HCT116 (cell line): Measurements from ENCODE around the gene ENOX1. TPM values are rescaled to one million over a fixed set of nuclear protein-coding genes. Genes with fewer than 3 reads are reported as not detected.

Source experiments
- ATAC-seq: fragments of 200-7000 bp; cut with Tn5 transposase; 2 replicates; pipeline ENCODE4 v1.9.1; 2020; ENCODE audit warnings: mild to moderate bottlenecking, moderate library complexity
- BruUV-seq: library from RNA; stranded (reverse); fragments of 400-500 nt; replicated peaks from 2 replicates; lab custom pipeline; 2021; lab: Mats Ljungman, UMichigan
- CTCF ChIA-PET: fragments of 300-600 bp; sonication (Branson Sonifier 250); formaldehyde crosslinking; loops from one replicate; lab custom pipeline; 2021; ENCODE audit warnings: antibody characterized with exemption; lab: Charles Lee
- POLR2A ChIA-PET: fragments of 300-600, 350-600 bp; sonication (Branson Sonifier 250); formaldehyde crosslinking; loops from one replicate; lab custom pipeline; 2021; ENCODE audit warnings: antibody characterized with exemption; lab: Charles Lee
- RAD21 ChIA-PET, 2 experiments: fragments of 300-600 bp; sonication (Branson Sonifier 250); formaldehyde crosslinking; loops; one replicate each; lab custom pipeline; 2023; ENCODE audit warnings: low total read pairs in 2 of 2; ENCODE audit not compliant: uncharacterized antibody in 2 of 2, unreplicated experiment in 2 of 2, low non-redundant PET in 1 of 2; lab: Charles Lee
- DNase-seq: peaks from one replicate; pipeline ENCODE4 v3.0.0-alpha.2; 2010; ENCODE audit warnings: low read depth, low spot score
- H2AFZ ChIP-seq: fragments of 200-600 bp; shearing (Covaris generic), sonication (generic); 2 replicates; pipeline ENCODE4 v1.6.1; 2017; ENCODE audit warnings: low read depth, mixed run types, mixed read lengths, antibody characterized with exemption, low read length; ENCODE audit not compliant: poor library complexity, severe bottlenecking
- H3K27ac ChIP-seq: 2 replicates; pipeline ENCODE4 v1.5.1; 2012; ENCODE audit warnings: low read depth, low read length
- H3K27me3 ChIP-seq: fragments of 200-600 bp; sonication (generic); 2 replicates; pipeline ENCODE4 v1.6.1; 2016; ENCODE audit warnings: mixed run types, low read length, mixed read lengths; ENCODE audit not compliant: insufficient read depth
- H3K36me3 ChIP-seq, 2 experiments: fragments of 200-500 bp in 1 of 2; fragments of 200-600 bp in 1 of 2; sonication (Bioruptor generic) in 1 of 2; sonication (generic) in 1 of 2; 2 replicates each; pipeline versions ENCODE4 v1.5.1 to v1.6.1; 2014 to 2016; ENCODE audit warnings: low read length in 2 of 2, inconsistent platforms in 1 of 2, mixed read lengths in 1 of 2, mixed run types in 1 of 2; ENCODE audit not compliant: insufficient read depth in 2 of 2, control insufficient read depth in 1 of 2
- H3K4me1 ChIP-seq, 2 experiments: fragments of 200-600 bp in 1 of 2; sonication (generic) in 1 of 2; 2 replicates each; pipeline versions ENCODE4 v1.5.1 to v1.6.1; 2012 to 2017; ENCODE audit warnings: low read length in 2 of 2, inconsistent platforms in 1 of 2, mild to moderate bottlenecking in 1 of 2, mixed read lengths in 1 of 2, mixed run types in 1 of 2, moderate library complexity in 1 of 2; ENCODE audit not compliant: insufficient read depth in 2 of 2, control insufficient read depth in 1 of 2
- H3K4me2 ChIP-seq: fragments of 200-600 bp; sonication (generic); 2 replicates; pipeline ENCODE4 v1.6.1; 2017; ENCODE audit warnings: mixed run types, low read length, mixed read lengths
- H3K4me3 ChIP-seq, 2 experiments: fragments of 200-600 bp in 1 of 2; sonication (generic) in 1 of 2; replicated peaks in 1 of 2; 2 replicates each; pipeline ENCODE4 v1.5.1; 2011 to 2016; ENCODE audit warnings: low read length in 2 of 2, control low read depth in 1 of 2, low read depth in 1 of 2, mild to moderate bottlenecking in 1 of 2, mixed read lengths in 1 of 2, mixed run types in 1 of 2
- H3K79me2 ChIP-seq: fragments of 200-600 bp; sonication (generic); 2 replicates; pipeline ENCODE4 v1.6.1; 2017; ENCODE audit warnings: mild to moderate bottlenecking, mixed run types, low read length, moderate library complexity, mixed read lengths; ENCODE audit not compliant: insufficient read depth
- H3K9ac ChIP-seq: fragments of 200-600 bp; sonication (generic); 2 replicates; pipeline ENCODE4 v1.6.1; 2016; ENCODE audit warnings: low read length, mixed read lengths
- H3K9me2 ChIP-seq: fragments of 200-600 bp; sonication (generic), shearing (Covaris generic); 2 replicates; pipeline ENCODE4 v1.6.1; 2017; ENCODE audit warnings: mixed run types, mild to moderate bottlenecking, moderate library complexity; ENCODE audit not compliant: insufficient read depth
- H3K9me3 ChIP-seq, 2 experiments: fragments of 200-500 bp in 1 of 2; fragments of 200-600 bp in 1 of 2; sonication (Bioruptor generic) in 1 of 2; sonication (generic) in 1 of 2; 2 replicates each; pipeline ENCODE4 v1.6.1; 2014 to 2017; ENCODE audit warnings: low read length in 2 of 2, mixed read lengths in 2 of 2, inconsistent platforms in 1 of 2, low read depth in 1 of 2, mild to moderate bottlenecking in 1 of 2, mixed run types in 1 of 2, moderate library complexity in 1 of 2; ENCODE audit not compliant: control insufficient read depth in 1 of 2, insufficient read depth in 1 of 2
- H4K20me1 ChIP-seq: fragments of 200-600 bp; sonication (generic), shearing (Covaris generic); 2 replicates; pipeline ENCODE4 v1.6.1; 2017; ENCODE audit warnings: mixed run types, mild to moderate bottlenecking, moderate library complexity; ENCODE audit not compliant: insufficient read depth
- CEBPB ChIP-seq: IDR thresholded peaks from 2 replicates; pipeline ENCODE4 v1.6.1; 2012; ENCODE audit warnings: low read depth
- EGR1 ChIP-seq: IDR thresholded peaks from 2 replicates; pipeline ENCODE4 v1.6.1; 2012; ENCODE audit warnings: low read depth
- ELF1 ChIP-seq: IDR thresholded peaks from 2 replicates; pipeline ENCODE4 v1.6.1; 2012; ENCODE audit warnings: low read depth, borderline replicate concordance
- EZH2phosphoT487 ChIP-seq: fragments of 200-600 bp; IDR thresholded peaks from 2 replicates; pipeline ENCODE4 v1.6.1; 2018; ENCODE audit warnings: antibody characterized with exemption, borderline replicate concordance
- MAX ChIP-seq: IDR thresholded peaks from 2 replicates; pipeline ENCODE4 v1.6.1; 2012
- POLR2A ChIP-seq: IDR thresholded peaks from 2 replicates; pipeline ENCODE4 v1.7.0; 2011; ENCODE audit warnings: borderline replicate concordance; ENCODE audit not compliant: insufficient read depth, insufficient read length; ENCODE audit errors: extremely low read depth
- intact Hi-C: fragments of 100-400 bp; cut with micrococcal nuclease; formaldehyde crosslinking; loops from 2 replicates; pipeline ENCODE4 v1.10.0; 2022
- total RNA-seq: library from RNA; stranded (reverse); gene quantifications from one replicate; pipeline ENCODE4 v1.2.1, GENCODE V29; 2021; ENCODE audit not compliant: unreplicated experiment

ENOX1 gene
- total RNA-seq, 1 experiment from 2014 or later: 4.5 TPM

- no peaks in the 10 kb centered on the region for H3K4me1 ChIP-seq
- DNase-seq: no peak
- ChIA-PET RAD21 (no interaction called here), CTCF (no interaction called here), POLR2A (no interaction called here)
- H3K4me2 ChIP-seq: no peak overlapping the region
- no peak for TF ChIP-seq EGR1
- no peak for TF ChIP-seq POLR2A
- no peak for TF ChIP-seq EZH2phosphoT487
- TF ChIP-seq CEBPB: no peak
- no peaks in the 10 kb centered on the region for H4K20me1 ChIP-seq
- no peaks in the 10 kb centered on the region for H3K9me2 ChIP-seq
- BruUV-seq: no TSS peak
- ATAC-seq: no peak
- no peak overlapping the region for H3K27ac ChIP-seq
- H3K4me3 ChIP-seq: no peak overlapping the region
- intact Hi-C loops: no loop called here
- no peak overlapping the region for H2AFZ ChIP-seq
- no peak overlapping the region for H3K9ac ChIP-seq
- no peaks in the 10 kb centered on the region for H3K79me2 ChIP-seq
- H3K27me3 ChIP-seq: no peaks in the 10 kb centered on the region; the same call in 1 of the 2 replicates
- H3K36me3 ChIP-seq: no peaks in the 10 kb centered on the region
- no peaks in the 10 kb centered on the region for H3K9me3 ChIP-seq
Observed at GRCh38 chr13:43329702-43330101, 457.1 kb downstream of the ENOX1 start.

- Histone ChIP-seq H3K4me2 (no peak overlapping the region), H3K27me3 (no peaks in the 10 kb centered on the region; the same call in 1 of the 2 replicates), H2AFZ (no peak overlapping the region), H3K9ac (no peak overlapping the region), H3K79me2 (no peaks in the 10 kb centered on the region), H3K9me2 (no peaks in the 10 kb centered on the region), H3K9me3 (no peaks in the 10 kb centered on the region), H3K36me3 (no peaks in the 10 kb centered on the region), H3K4me3 (no peak overlapping the region), H3K4me1 (no peaks in the 10 kb centered on the region), H4K20me1 (no peaks in the 10 kb centered on the region), H3K27ac (no peak overlapping the region)
- ATAC-seq (no peak), DNase-seq (no peak)
- ChIA-PET POLR2A (no interaction called here), CTCF (no interaction called here), RAD21 (no interaction called here)
- TF ChIP-seq ELF1 (no peak), MAX (no peak)
- no TSS peak for BruUV-seq
- intact Hi-C loops: no loop called here
Observed at GRCh38 chr13:43328907-43329306, 457.9 kb downstream of the ENOX1 start.
